GM21423 (cell line): ENCODE data around the gene AKT2.

Experiments used
- ATAC-seq: cut with Tn5 transposase; IDR thresholded peaks from one replicate; pipeline ENCODE4 v1.9.1; 2021; ENCODE audit warnings: mild to moderate bottlenecking, moderate library complexity; ENCODE audit not compliant: unreplicated experiment

The AKT2 gene

DNA sequence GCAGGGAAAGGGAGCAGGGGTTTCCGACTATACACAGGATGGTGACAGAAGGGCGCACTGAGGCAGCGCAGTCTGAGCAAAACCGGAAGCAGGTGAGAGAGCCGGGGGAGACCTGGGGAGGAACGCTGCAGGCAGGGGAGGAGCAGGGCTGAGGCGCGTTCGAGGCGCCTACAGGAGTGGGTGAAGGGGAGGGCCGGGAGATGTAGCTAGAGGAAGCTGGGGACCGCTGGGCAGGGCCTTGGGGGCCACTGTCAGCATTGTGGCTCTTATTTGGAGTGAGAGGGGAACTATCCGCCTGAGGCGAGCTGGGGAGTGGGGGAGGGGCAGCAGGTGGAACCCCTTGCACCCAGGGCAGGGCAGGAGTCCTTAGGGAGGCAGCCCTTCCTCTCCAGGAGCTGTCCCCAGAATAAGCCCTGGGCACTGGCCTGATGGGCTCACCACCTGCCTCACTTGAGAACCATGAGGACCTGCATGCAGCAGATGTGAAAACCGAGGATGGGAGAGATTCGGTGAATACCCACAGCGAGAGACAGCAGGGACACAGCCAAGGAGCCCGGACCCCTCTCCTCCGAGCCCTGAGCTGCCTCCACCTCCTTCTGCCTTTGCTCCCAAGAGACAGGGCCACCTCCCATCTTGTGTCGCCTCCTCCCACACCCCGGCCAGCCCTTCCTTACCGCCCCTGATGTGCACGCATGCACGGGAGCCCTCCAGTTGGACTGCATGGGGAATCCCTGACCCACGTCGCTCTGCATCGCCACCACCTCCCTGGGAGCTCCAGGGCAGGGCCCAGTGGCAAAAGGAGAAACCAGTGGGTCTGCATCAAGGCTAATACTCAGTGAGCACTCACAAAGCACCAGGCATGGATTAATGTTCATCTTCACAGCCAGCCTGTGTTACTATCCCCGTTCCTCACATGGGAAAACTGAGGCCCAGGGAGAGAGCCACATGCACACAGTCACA, 10.3 kb downstream of the AKT2 start:
- no peak for ATAC-seq

DNA sequence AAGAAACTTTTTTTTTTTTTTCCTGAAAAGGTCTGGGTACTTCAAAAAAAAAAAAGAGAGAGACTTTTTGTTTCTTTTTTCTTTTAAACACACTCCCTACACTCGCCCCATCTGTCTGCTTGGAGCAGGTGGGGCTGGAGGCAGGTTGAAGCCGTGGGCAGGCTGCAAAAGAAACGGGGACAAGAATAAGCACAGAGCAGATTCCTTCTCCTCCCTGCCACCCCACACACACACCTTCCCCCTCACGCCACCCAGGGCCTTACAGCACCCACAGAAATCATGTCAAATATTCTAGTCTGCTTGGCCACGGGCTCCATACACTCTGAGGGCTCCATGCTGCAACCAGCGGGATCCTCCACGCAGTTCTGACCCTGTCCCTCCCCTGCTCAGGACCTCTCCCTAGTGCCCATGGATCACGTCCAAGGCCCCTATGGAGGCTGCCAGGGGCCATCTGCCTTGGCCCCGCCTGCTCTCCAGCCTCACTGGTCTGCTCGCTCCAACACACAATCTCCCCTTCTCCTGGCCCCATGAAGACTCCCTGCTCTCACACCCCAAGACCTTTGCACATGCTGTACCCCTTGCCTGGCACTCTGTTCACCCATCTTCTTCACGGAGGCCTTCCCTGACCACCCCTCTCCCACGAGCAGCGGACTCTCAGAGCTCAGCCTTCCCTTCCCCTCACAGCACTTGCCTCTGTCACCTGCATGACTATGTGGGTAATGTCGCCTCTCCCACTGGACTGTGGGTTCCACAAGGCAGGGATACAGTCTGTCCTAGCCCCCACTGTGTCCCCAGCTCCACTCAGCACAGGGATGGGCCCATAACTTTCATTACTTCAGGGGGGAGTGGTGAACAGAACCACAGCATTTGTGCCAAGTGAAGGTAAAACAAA, 11.4 kb downstream of the AKT2 start:
- no peak for ATAC-seq

DNA sequence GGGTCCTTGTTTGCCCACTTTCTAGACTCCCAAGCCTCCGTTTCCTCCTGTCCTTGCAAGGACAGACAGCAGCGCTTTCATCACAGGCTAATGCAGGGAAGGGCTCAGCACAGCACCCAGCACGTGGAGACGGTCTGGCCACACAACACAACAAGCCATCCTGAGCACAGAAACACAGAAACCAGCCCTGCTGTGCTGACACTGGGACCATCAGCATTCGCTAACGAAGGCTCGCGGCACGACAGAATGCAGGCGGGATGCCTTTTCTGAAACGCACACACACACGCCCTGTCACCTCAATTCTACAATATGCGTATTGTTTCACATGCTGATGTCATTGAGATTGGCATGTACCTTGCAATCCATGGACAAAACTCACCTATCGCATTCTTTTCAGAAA, 12.9 kb downstream of the AKT2 start:
- no peak for ATAC-seq

DNA sequence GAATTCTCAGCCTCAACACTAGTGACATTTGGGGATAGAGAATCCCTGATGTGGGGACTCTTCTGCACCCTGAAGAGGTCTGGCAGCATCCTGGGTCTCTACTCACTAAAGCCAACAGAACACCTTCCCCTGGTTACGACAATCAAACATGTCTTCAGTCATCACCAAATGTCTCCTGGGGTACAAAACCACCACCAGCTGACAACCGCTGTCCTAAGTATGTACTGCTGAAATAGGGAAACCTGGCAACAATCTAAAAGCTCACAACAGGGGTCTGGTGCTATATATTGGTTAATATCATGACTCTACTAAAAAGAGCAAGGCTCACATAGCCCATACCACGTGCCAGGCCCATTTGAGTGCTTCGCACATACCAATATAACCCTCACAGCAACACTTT, 13.4 kb downstream of the AKT2 start:
- ATAC-seq: no peak

DNA sequence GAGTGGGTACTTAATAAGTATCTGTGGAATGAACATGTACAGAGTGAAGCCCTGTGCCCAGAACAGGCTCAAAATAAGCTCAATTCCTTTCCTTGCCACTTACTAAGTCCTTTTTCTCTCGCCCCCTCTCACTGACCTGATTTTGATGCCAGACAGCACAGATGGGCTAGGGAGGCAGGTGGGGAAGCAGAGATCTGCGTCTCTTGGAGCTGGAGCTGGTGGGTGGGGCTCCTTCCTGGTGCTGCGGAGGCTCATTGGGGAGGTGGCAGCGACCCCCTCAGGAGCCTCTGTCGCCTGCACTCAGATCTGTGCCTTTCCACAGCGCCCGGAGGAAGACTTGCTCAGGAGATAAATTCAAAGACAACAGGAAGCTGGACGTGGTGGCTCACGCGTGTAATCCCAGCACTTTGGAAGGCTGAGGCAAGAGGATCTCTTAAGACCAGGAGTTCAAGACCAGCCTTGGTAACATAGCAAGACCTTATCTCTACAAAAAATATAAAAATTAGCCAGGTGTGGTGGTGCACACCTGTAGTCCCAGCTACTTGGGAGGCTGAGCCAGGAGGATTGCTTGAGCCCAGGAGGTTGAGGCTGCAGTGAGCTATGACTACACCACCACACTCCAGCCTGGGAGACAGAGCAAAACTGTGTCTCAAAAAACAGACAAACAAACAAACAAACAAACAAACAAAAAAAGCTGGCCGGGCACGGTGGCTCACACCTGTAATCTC, 14.6 kb downstream of the AKT2 start:
- ATAC-seq: no peak

DNA sequence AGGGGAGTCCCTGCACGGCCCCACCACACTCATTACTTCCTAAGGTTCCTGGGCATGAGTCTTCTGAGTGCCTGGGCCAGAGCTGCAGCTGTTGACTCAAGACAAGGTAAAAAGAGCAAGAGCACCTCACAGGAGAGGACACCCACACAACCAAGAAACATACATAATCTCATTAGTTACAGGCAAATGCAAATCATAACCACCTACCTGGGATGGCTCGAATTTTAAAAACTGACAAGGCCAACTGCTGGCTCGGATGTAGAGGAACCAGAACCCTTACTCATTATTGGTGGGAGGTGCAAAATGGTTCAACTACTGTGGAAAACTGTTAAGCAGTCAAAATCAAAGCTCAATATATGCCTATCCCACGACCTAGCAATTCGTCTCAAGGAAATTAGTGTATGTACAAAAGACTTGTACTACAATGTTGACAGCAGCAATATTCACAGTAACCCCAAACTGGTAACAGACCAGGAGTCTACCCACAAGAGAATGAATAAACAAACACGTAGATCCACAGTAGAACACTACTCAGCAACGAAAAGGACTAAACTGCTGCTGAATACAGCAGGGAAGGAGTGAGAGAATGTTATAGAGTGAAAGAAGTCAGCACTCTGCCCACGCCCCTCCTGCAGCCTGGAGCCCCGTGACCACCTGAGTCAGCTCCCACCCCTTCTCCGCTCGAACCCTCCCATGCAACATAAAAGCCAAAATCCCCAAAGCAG, 15.8 kb downstream of the AKT2 start:
- ATAC-seq: no peak

DNA sequence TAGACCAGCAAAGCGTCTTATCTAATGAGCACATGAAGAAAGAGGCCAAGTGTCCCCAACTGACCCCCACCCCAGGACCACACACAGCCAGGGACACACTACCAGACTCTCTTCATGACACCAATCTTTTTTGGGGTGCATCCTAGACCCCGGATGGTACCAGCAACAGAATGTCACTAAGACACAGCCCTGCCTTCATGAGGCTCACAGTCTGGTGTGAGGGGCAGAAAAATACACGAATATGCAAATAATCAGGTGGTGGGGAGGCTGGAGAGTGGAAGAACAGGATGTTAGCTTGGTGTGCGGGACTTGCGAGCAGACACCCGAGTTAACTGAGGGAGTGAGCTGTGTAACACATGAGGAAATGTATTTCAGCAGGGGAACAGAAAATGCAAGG, 17.5 kb downstream of the AKT2 start:
- no peak for ATAC-seq

DNA sequence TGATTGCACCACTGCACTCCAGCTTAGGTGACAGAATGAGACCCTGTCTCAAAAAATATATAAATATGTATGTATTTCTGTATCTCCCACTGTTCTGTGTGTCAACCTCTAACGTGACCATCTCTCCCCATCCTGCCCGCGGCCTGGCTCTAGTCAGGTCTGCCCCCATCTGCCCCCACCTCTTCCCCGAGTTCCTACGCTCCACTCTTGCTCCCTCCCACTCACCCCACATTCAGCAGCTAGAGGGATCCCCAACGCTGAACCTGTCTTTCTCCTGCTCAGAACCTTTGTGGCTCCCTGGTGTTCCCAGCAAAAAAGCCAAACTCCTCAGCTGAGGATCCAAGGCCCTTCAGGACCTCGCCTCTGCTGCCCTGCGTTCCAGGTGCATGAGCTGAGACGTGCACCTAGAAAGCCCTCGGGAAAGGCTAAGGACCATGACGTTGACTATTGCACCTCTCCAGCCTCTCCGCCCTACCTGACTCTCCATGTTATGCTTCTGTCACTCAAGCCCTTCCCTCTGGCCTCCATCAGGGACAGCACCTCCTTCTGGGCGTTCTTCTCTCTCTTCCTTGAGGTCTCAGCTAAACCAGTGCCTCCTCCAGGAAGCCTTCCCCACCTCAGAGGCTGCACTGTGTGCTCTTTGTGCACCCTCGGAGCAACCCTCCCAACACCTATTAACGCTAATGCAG, 18.1 kb downstream of the AKT2 start:
- no peak for ATAC-seq

DNA sequence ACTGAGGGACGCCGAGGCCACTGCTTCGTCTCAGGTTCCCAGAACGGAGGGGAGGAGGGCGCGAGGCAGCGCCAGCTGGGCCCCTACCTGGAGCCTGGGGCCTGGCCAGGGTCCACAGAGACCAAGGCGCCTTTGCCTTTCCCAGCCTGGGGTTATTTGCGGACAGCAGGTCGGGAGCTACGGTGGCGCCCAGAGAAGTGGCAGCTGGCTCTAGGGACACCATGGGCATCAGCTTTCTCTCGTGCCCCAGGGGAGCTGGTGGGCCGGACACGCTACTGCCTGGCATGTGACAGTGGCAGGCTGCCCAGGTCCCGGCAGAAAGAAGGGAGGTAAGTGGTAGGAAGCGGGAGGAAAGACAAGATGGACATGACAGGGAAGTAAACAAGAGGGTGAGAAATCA, 19.0 kb downstream of the AKT2 start:
- ATAC-seq: no peak

DNA sequence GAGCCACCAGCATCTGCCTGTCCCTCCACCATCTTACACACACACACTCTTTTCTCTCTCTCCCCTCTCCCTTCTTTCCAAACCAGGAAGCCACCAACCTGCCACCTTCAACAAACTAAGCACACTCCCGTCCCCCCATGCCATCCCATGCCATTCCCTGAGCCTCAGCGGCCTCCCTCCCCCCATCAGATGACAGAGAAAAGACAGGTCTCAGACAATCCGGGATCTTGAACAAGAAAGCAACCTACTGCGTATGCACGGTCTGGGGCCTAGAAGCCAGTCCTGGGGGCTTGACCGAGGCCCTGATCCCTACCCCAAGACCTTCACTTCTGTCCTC, 19.4 kb downstream of the AKT2 start:
- no peak for ATAC-seq

DNA sequence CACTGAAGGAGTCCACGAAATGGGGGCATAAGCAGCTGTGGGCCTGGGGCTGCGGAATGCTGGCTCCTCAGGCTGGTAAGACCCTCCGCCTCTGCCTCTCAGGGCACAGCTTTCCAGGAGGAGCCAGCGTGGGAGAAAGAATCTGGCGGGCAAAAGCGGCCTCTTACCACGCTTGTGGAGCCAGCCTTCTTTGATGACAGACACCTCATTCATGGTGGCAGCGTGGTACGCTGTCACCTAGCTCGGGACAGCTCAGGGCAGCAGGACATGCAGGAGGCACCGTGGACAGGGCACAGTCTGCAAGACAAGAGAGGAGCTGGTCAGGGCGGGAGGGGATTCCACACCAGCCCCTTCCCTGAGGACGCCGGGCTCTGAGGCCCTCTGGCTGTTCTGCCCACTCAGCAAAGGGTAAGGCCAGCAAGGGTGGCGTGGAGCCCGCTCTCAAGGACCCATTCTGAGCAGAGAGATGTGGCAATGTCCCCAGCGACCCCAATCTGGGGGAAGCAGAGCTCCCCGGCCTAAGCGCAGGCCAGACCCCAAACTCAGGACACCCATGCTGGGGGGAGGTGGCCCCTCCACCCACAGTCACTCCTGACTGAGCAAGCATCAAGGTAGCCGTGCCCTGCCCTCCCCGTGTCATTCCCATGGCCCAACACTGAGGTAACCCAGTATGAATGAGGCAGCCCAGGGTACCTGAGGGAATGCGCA, 19.9 kb downstream of the AKT2 start:
- ATAC-seq: no peak

DNA sequence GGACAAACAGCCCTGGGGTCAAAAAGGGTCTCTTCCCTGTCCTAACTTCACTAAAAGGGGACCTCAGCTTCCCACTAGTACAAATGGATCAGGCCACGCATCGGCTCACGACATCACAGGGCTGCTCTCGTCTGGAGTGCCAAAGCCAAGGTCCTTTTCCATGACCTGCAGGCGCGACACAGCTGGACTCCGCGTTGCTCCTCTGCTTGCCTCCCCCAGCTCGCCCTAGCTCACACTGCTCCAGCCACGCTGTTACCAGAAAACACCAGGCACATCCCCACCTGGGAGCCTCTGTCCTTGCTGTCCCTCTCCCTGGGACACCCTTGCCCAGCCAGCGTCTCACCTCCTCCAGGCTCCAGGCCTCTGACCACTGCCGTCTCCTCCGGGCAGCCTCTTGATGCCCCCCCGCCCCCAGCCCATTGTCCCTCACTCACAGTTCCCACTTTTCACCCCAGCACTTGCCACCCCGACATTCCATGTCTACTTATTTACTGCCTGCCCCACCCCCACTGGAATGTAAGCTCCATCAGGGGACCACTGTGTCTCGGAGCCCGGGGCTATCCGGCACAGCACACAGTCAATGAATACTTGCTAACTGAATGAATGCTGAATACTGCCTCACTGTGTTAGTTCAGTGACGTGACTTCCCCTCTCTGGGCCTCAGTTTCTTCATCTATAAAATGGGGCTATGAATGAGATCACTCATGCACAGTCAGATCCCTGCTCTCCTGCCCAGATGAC, 20.7 kb downstream of the AKT2 start:
- ATAC-seq: no peak

DNA sequence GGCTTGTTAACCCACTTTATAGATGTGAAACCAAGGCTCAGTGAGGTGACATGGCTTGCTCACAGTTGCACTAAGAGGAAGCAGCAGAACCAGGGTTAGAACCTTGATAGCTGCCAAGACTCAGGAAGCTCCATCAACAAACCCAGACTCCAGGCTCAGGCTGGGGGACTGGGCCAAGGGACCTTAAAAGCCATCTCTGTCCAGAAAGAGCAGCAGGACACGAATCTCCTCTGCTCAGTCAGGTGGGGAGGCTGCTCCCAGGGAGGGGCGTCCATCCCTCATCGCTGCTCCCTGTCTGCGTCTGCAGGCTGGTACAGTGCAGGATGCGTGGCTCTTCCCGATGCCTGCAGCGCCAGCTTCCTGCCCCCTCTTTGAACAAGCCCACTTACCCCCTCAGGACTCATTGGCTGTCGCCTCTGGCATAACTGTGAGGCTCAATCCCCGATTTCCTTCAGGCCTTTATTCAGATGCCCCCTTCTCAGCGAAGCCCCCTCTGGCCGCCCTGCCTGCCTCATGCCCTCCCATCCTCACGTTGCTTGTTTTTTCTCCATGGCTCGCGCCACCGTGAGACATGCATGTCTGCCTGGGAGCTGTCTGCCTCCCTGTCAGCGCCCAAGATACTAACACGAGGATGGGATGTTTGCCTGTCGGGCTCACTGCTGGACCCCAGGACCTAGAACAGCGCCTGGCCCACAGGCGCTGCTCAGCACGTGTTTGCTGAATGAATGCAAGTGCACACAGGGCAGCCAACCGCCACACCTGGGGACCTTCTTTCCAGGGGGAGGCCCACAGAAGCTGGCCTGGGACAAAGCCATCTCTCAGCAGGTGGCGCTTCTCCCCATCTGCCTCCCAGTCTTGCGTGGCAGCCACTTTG, 21.5 kb downstream of the AKT2 start:
- ATAC-seq: no peak

DNA sequence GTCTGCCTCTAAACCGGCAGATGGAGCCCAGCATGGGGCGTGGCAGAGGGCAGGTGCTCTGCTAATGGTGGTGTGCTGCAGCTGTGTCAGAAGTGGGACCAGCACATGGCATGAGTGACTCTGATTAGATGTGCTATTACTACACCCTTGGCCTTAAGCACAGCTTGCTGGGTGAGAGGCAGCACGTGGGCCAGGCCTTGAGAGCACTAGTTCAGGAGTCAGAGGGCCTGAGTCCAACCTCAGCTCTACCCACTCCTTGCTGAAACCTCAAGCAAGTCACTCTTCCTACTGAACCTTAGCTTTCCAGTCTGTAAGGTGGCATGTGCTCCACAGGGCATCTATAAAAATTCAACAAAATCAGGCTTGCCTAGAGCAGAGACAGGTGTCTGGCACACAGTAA, 22.7 kb downstream of the AKT2 start:
- no peak for ATAC-seq

DNA sequence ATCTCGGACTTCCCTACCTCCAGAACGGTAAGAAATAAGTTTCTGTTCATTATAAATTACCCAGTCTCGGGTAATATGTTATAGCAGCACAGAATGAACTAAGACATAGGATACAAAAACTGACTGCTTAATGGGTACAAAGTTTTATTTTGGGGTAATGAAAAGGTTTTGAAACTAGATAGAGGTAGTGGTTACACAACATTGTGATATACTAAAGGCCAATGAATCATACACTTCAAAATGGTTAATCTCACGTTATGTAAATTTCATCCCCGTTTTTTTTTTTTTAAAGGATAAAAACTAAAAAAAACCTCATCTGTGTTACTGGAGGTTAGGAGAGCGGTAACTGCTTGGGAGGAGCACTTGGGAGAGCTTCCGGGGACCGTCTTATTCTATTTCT, 23.5 kb downstream of the AKT2 start:
- ATAC-seq: no peak

DNA sequence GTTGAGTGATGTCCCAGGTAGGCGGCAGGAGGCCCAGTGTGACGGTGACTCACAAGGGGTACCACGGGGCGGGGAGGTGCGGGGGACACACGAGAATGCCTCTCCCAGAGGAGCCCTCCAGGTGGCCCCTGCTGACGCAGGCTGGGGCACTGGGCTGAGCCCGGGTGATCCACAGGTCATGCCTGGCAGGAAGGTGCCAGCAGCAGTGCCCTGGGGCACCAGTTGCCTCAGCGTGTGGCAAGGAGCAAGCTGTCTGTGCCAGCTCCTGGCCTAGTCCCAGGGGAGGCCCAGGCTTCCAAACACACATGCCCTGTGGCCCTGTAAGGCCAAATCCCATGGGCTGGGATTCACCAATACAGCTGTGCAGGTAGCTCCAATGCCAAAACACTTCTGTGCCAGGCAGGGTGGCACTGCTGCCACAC, 28.0 kb downstream of the AKT2 start:
- no peak for ATAC-seq

DNA sequence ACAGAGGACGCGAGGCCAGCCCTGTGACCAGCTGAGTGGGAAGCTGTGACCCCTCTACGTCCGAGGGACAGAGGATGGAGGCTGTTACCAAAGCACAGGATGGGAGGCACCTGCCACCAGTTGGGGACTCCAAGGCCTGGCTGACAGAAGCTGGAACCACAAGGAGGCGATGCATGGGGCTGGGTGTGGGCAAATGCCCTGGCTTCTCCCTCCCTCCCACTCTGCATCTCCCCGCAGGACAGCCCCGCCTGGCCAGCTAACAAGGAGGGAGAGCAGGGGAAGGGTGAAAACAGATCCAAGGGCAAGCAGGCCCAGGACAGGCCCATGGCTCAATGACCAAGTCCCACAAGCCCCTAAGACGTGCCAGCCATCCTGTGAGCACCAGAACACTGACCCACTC, 28.6 kb downstream of the AKT2 start:
- ATAC-seq: no peak

DNA sequence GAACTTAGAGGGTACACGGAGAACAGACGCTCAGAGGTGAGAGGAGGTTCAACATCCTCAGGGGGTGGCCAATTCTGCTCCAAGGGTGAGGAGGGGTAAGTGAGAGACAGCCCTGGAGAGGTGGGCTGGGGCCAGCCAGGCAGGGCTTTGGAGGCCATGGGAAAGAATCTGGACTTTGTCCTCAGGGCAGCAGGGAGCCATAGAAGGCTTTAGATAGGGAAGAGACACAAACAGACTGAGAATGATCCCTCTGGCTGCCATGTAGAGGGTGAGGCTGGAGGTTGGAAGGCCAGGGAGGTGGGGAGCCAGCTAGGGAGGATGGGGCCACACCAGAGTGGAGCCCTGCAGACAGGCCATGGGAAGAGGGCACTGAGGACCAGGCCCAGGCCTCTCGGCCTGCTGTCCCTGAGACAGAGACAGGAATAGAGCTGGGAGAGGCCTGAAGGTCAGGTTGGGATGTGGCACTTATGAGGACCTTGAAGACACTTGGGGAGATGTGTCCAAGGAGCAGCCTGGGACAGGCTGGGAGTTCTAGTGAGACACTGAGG, 29.5 kb downstream of the AKT2 start:
- no peak for ATAC-seq
